SK-N-SH treated with all-trans-retinoic acid at 6 μM for 48 hours (cell line): ENCODE measurements around the gene NUP210L.

Source experiments
- ATAC-seq: fragments of 200-7000 bp; cut with Tn5 transposase; 3 replicates; pipeline ENCODE4 v1.9.1; 2020; ENCODE audit warnings: mild to moderate bottlenecking, moderate library complexity
- ARNTL ChIP-seq: fragments of 450-650 bp; formaldehyde crosslinking; IDR thresholded peaks from 2 replicates; pipeline ENCODE4 v1.5.0; 2020; ENCODE audit warnings: low read depth, mild to moderate bottlenecking, moderate library complexity, borderline replicate concordance
- BACH2 ChIP-seq: fragments of 250-450 bp; sonication (Bioruptor Pico); IDR thresholded peaks from 2 replicates; pipeline ENCODE4 v1.9.0; 2021; ENCODE audit warnings: mild to moderate bottlenecking, borderline replicate concordance
- CSDC2 ChIP-seq: fragments of 250-450 bp; sonication (Bioruptor Pico); IDR thresholded peaks from 2 replicates; pipeline ENCODE4 v1.5.0; 2020; ENCODE audit warnings: mild to moderate bottlenecking, moderate library complexity
- ESRRG ChIP-seq: fragments of 250-450 bp; sonication (Bioruptor Pico); IDR thresholded peaks from 2 replicates; pipeline ENCODE4 v1.6.1; 2021; ENCODE audit warnings: mild to moderate bottlenecking
- GLIS3 ChIP-seq: fragments of 250-450 bp; sonication (Bioruptor Pico); IDR thresholded peaks from 2 replicates; pipeline ENCODE4 v1.5.0; 2020; ENCODE audit warnings: mild to moderate bottlenecking, moderate library complexity
- ISL1 ChIP-seq: fragments of 250-450 bp; sonication (Bioruptor Pico); IDR thresholded peaks from 2 replicates; pipeline ENCODE4 v2.1.2; 2022; ENCODE audit warnings: mild to moderate bottlenecking, moderate library complexity
- PPARA ChIP-seq: fragments of 250-450 bp; sonication (Bioruptor Pico); IDR thresholded peaks from 2 replicates; pipeline ENCODE4 v1.5.0; 2020; ENCODE audit warnings: mild to moderate bottlenecking, borderline replicate concordance
- RARB ChIP-seq: fragments of 250-450 bp; sonication (Bioruptor Pico); IDR thresholded peaks from 2 replicates; pipeline ENCODE4 v1.8.0; 2021; ENCODE audit warnings: mild to moderate bottlenecking, moderate library complexity
- TCF4 ChIP-seq: fragments of 250-450 bp; sonication (Bioruptor Pico); IDR thresholded peaks from 2 replicates; pipeline ENCODE4 v1.8.0; 2021; ENCODE audit warnings: mild to moderate bottlenecking, moderate library complexity, borderline replicate concordance
- TOX ChIP-seq: fragments of 250-450 bp; sonication (Bioruptor Pico); IDR thresholded peaks from 2 replicates; pipeline ENCODE4 v1.8.0; 2021; ENCODE audit warnings: mild to moderate bottlenecking, moderate library complexity, borderline replicate concordance
- ZC3H10 ChIP-seq: fragments of 250-450 bp; sonication (Bioruptor Pico); IDR thresholded peaks from 2 replicates; pipeline ENCODE4 v1.5.1; 2021; ENCODE audit warnings: mild to moderate bottlenecking, moderate library complexity
- ZFP3 ChIP-seq: fragments of 250-450 bp; sonication (Bioruptor Pico); IDR thresholded peaks from 2 replicates; pipeline ENCODE4 v1.5.0; 2020; ENCODE audit warnings: mild to moderate bottlenecking, moderate library complexity
- ZFP30 ChIP-seq: fragments of 450-650 bp; formaldehyde crosslinking; IDR thresholded peaks from 2 replicates; pipeline ENCODE4 v1.5.0; 2022; ENCODE audit warnings: mild to moderate bottlenecking, moderate library complexity
- ZNF8 ChIP-seq: fragments of 450-650 bp; formaldehyde crosslinking; IDR thresholded peaks from 2 replicates; pipeline ENCODE4 v1.5.0; 2020; ENCODE audit warnings: mild to moderate bottlenecking, moderate library complexity
- TF ChIP-seq, protein P1 (sequence below): fragments of 250-450 bp; sonication (Bioruptor Pico); IDR thresholded peaks from 2 replicates; pipeline ENCODE4 v1.8.0; 2021; ENCODE audit warnings: low read depth, mild to moderate bottlenecking, moderate library complexity, borderline replicate concordance
- TF ChIP-seq, protein P2 (sequence below): fragments of 250-450 bp; sonication (Bioruptor Pico); IDR thresholded peaks from 2 replicates; pipeline ENCODE4 v1.5.1; 2021; ENCODE audit warnings: mild to moderate bottlenecking, moderate library complexity
- TF ChIP-seq, protein P3 (sequence below): fragments of 250-450 bp; sonication (Bioruptor Pico); IDR thresholded peaks from 2 replicates; pipeline ENCODE4 v1.5.0; 2020; ENCODE audit warnings: mild to moderate bottlenecking, moderate library complexity
- TF ChIP-seq, protein P4 (sequence below): fragments of 250-450 bp; sonication (Bioruptor Pico); IDR thresholded peaks from 2 replicates; pipeline ENCODE4 v1.5.1; 2020; ENCODE audit warnings: low read depth, mild to moderate bottlenecking, moderate library complexity
- TF ChIP-seq, protein P5 (sequence below): fragments of 250-450 bp; sonication (Bioruptor Pico); IDR thresholded peaks from 2 replicates; pipeline ENCODE4 v1.8.0; 2020; ENCODE audit warnings: mild to moderate bottlenecking, moderate library complexity, borderline replicate concordance

Gene NUP210L

DNA sequence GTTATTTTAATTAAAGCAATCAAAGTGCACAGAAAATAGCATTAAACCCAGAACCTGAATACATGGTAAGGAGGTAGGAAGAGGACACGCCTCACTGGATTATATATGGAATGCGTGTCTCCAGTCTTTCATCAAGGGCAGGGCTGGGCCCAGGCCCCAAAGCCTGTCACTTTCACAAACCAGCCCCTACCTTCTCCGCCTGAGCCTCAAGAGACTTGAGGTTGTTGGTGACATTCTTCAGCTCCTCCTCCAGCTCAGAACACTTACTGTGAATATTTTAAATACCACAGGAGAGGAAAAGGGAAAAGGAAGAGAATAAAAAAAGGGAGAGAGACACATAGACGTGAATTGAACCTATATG lies 16.3 kb upstream of the NUP210L start:
- TF ChIP-seq GLIS3 (no peak), ZFP3 (CRISPR knock-in tag) (no peak), TOX (CRISPR knock-in tag) (no peak), ZNF8 (CRISPR knock-in tag) (no peak), TCF4 (CRISPR knock-in tag) (no peak), CSDC2 (CRISPR knock-in tag) (no peak), BACH2 (CRISPR knock-in tag) (no peak), ESRRG (CRISPR knock-in tag) (no peak)
- TF ChIP-seq, protein P1, sequence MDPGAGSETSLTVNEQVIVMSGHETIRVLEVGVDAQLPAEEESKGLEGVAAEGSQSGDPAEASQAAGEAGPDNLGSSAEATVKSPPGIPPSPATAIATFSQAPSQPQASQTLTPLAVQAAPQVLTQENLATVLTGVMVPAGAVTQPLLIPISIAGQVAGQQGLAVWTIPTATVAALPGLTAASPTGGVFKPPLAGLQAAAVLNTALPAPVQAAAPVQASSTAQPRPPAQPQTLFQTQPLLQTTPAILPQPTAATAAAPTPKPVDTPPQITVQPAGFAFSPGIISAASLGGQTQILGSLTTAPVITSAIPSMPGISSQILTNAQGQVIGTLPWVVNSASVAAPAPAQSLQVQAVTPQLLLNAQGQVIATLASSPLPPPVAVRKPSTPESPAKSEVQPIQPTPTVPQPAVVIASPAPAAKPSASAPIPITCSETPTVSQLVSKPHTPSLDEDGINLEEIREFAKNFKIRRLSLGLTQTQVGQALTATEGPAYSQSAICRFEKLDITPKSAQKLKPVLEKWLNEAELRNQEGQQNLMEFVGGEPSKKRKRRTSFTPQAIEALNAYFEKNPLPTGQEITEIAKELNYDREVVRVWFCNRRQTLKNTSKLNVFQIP (CRISPR knock-in tag), result no peak

DNA sequence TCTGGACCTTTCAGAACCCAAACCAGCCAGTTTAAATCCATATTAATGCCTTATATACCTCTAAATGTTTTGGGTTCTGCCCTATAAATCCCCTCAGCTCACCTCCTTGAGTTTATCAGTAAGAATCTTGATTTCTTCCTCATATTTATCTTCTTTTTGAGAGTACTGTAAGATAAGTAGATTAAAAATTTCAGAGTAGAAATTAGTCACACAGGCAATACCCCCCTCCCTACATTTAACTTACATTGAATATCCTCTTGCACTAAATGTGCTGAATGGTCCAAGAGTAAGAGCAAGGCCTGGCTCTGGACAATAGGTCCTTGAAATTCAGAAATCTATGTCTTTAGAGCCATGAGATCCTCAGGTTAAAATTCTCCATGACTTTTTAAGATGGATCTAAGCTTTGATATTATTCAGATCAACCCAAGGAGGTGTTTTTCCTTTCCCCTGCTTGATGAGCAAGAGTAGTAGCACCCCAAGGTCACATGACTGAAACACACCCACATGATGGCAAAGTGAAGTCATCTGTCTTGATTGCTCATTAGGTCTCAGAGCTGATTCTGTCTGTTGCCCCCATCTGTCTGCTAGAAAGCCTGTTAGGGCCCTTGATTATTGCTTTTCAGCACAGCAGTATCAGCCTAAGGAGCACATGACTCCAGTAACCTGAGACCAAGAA lies 15.8 kb upstream of the NUP210L start:
- TF ChIP-seq TOX (CRISPR knock-in tag) (no peak), PPARA (CRISPR knock-in tag) (no peak), RARB (CRISPR knock-in tag) (no peak), ESRRG (CRISPR knock-in tag) (no peak), ZC3H10 (CRISPR knock-in tag) (no peak), ZFP30 (CRISPR knock-in tag) (no peak), TCF4 (CRISPR knock-in tag) (no peak), ZFP3 (CRISPR knock-in tag) (no peak), CSDC2 (CRISPR knock-in tag) (no peak), ISL1 (CRISPR knock-in tag) (no peak), ARNTL (no peak)
- TF ChIP-seq, protein P1 (CRISPR knock-in tag), result no peak
- TF ChIP-seq, protein P2, sequence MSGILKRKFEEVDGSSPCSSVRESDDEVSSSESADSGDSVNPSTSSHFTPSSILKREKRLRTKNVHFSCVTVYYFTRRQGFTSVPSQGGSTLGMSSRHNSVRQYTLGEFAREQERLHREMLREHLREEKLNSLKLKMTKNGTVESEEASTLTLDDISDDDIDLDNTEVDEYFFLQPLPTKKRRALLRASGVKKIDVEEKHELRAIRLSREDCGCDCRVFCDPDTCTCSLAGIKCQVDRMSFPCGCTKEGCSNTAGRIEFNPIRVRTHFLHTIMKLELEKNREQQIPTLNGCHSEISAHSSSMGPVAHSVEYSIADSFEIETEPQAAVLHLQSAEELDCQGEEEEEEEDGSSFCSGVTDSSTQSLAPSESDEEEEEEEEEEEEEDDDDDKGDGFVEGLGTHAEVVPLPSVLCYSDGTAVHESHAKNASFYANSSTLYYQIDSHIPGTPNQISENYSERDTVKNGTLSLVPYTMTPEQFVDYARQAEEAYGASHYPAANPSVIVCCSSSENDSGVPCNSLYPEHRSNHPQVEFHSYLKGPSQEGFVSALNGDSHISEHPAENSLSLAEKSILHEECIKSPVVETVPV (CRISPR knock-in tag), result no peak
- TF ChIP-seq, protein P3, sequence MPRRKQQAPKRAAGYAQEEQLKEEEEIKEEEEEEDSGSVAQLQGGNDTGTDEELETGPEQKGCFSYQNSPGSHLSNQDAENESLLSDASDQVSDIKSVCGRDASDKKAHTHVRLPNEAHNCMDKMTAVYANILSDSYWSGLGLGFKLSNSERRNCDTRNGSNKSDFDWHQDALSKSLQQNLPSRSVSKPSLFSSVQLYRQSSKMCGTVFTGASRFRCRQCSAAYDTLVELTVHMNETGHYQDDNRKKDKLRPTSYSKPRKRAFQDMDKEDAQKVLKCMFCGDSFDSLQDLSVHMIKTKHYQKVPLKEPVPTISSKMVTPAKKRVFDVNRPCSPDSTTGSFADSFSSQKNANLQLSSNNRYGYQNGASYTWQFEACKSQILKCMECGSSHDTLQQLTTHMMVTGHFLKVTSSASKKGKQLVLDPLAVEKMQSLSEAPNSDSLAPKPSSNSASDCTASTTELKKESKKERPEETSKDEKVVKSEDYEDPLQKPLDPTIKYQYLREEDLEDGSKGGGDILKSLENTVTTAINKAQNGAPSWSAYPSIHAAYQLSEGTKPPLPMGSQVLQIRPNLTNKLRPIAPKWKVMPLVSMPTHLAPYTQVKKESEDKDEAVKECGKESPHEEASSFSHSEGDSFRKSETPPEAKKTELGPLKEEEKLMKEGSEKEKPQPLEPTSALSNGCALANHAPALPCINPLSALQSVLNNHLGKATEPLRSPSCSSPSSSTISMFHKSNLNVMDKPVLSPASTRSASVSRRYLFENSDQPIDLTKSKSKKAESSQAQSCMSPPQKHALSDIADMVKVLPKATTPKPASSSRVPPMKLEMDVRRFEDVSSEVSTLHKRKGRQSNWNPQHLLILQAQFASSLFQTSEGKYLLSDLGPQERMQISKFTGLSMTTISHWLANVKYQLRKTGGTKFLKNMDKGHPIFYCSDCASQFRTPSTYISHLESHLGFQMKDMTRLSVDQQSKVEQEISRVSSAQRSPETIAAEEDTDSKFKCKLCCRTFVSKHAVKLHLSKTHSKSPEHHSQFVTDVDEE (CRISPR knock-in tag), result no peak
- TF ChIP-seq, protein P4, sequence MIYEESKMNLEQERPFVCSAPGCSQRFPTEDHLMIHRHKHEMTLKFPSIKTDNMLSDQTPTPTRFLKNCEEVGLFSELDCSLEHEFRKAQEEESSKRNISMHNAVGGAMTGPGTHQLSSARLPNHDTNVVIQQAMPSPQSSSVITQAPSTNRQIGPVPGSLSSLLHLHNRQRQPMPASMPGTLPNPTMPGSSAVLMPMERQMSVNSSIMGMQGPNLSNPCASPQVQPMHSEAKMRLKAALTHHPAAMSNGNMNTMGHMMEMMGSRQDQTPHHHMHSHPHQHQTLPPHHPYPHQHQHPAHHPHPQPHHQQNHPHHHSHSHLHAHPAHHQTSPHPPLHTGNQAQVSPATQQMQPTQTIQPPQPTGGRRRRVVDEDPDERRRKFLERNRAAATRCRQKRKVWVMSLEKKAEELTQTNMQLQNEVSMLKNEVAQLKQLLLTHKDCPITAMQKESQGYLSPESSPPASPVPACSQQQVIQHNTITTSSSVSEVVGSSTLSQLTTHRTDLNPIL, result no peak
- TF ChIP-seq, protein P5, sequence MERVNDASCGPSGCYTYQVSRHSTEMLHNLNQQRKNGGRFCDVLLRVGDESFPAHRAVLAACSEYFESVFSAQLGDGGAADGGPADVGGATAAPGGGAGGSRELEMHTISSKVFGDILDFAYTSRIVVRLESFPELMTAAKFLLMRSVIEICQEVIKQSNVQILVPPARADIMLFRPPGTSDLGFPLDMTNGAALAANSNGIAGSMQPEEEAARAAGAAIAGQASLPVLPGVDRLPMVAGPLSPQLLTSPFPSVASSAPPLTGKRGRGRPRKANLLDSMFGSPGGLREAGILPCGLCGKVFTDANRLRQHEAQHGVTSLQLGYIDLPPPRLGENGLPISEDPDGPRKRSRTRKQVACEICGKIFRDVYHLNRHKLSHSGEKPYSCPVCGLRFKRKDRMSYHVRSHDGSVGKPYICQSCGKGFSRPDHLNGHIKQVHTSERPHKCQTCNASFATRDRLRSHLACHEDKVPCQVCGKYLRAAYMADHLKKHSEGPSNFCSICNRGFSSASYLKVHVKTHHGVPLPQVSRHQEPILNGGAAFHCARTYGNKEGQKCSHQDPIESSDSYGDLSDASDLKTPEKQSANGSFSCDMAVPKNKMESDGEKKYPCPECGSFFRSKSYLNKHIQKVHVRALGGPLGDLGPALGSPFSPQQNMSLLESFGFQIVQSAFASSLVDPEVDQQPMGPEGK (CRISPR knock-in tag), result no peak
- ATAC-seq, result no peak

More for the DNA sequence above, 16.3 kb upstream of the NUP210L start:
- no peak for ATAC-seq
